Measurements from ENCODE around the gene NMNAT2.

- TF ChIP-seq POLR2A (IDR thresholded peaks at IDR 0.05; ENCODE audit: low read depth, low read length) = no peak
- no peak for TF ChIP-seq RCOR1 (conservative IDR thresholded peaks at IDR 0.05; ENCODE audit: low read depth, low read length)
- TF ChIP-seq ZNF274 (IDR thresholded peaks at IDR 0.05; ENCODE audit: insufficient read depth, insufficient read length) = no peak
- TF ChIP-seq CBX3 (IDR thresholded peaks at IDR 0.05; ENCODE audit: borderline replicate concordance, low read depth) = no peak
- no peak for TF ChIP-seq EZH2 (IDR thresholded peaks at IDR 0.05; ENCODE audit: borderline replicate concordance, control insufficient read depth, low read depth, low read length)
- TF ChIP-seq CTCF (IDR thresholded peaks at IDR 0.05 in 2 of 3, conservative IDR thresholded peaks at IDR 0.05 in 1 of 3; ENCODE audit: control insufficient read depth in 2 of 3, extremely low read depth in 1 of 3, insufficient read depth in 1 of 3, low read depth in 3 of 3, low read length in 3 of 3) = no peak
- TF ChIP-seq SRF (IDR thresholded peaks at IDR 0.05; ENCODE audit: low read depth in 2 of 2, low read length in 2 of 2) = no peak
- TF ChIP-seq SMC3 (IDR thresholded peaks at IDR 0.05; ENCODE audit: borderline replicate concordance, low read length) = no peak
These were observed 121.4 kb downstream of the NMNAT2 start for GRCh38 chr1:183296782-183297181.

All from GM12878 (cell line).